GM21515 (cell line): Measurements from ENCODE around the gene PLD4.
"Not testable (repeated sequence)": the region's sequence is repeated elsewhere in the genome, so short reads cannot be mapped to it uniquely, and the experiment has no call there.

Source experiments
- ATAC-seq: cut with Tn5 transposase; IDR thresholded peaks from one replicate; pipeline ENCODE4 v1.9.1; 2021; ENCODE audit not compliant: unreplicated experiment

PLD4 gene

DNA sequence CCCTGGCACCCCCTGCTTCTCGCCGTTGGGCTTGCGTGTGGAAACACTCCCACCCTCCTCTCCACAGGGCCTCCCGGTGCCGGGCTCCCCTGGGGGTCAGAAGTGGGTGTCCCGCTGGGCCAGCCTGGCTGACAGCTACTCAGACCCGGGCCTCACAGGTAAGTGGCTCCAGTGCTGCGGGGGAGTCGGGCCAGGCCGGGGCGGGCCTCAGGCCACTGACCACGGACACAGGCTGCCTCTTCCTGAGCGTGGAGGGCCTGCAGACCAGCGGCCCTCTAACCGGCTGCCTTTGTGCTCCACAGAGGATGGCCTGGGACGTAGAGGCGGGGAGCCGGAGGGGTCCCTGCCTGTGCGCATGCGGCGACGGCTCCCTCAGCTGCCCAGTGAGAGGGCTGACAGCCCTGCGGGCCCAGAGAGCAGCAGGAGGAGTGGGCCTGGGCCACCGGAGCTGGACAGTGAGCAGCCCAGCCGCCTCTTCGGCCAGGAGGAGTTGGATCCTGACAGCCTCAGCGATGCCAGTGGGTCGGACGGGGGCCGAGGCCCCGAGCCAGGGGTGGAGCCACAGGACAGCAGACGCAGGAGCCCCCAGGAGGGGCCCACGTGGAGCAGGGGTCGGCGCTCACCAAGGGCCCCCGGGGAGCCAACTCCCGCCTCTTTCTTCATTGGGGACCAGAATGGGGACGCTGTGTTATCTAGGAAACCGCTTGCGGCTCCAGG, 38.5 kb upstream of the PLD4 start:
- no peak for ATAC-seq

DNA sequence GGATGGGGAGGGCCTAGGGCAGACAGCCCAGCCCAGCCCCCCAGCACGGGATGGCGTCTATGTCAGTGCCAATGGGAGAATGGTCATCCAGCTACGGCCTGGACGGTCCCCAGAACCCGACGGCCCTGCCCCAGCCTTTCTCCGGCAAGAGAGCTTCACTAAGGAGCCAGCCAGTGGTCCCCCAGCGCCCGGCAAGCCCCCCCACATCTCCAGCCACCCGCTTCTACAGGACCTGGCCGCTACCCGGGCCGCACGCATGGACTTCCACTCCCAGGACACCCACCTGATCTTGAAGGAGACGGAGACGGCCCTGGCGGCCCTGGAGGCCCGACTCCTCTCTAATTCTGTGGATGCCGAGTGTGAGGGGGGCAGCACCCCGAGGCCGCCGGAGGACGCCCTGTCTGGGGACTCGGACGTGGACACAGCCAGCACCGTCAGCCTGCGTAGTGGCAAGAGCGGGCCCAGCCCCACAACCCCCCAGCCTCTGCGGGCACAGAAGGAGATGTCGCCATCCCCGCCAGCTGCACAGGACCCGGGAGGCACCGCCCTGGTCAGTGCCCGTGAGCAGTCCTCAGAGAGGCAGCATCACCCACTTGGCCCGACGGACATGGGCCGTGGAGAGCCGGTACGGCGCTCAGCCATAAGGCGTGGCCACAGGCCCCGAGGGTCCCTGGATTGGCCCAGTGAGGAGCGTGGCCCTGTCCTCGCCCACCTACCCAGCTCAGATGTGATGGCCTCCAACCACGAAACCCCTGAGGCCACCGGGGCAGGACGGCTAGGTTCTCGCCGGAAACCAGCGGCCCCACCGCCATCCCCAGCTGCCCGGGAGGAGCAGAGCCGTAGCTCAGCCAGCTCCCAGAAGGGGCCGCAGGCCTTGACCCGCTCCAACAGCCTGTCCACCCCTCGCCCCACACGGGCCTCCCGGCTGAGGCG, 37.7 kb upstream of the PLD4 start:
- no peak for ATAC-seq

DNA sequence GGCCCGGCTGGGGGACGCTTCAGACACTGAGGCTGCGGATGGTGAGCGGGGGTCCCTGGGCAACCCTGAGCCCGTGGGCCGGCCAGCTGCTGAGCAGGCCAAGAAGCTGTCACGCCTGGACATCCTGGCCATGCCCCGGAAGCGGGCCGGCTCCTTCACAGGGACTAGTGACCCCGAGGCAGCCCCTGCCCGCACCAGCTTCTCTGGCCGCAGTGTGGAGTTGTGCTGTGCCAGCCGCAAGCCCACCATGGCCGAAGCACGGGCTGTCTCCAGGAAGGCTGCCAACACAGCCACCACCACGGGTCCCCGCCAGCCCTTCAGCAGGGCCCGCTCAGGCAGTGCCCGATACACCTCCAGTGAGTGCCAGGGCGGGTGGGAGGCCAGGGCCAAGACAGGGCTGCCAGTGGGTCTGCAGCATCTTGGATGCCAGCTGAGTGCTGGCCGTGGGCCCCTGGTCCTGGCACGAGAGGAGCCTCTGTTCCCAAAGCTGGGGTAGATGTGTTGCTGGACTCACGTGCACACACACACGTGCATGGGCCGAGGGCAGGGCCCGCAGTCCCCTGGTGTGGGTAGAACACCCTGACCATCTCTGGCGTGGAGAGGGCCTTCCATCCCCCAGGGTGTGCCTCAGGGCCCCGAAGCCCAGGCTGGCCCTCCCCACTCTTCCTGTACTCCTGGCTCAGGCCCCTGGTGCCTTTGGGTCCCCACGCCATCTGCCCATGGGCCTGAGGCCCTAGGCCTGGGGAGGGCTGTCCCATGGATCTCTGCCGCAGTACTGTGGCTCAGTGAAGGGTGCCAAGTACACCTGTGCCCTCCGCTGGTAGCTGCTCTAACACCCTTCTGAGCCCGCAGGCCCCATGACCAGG, 36.8 kb upstream of the PLD4 start:
- no peak for ATAC-seq

DNA sequence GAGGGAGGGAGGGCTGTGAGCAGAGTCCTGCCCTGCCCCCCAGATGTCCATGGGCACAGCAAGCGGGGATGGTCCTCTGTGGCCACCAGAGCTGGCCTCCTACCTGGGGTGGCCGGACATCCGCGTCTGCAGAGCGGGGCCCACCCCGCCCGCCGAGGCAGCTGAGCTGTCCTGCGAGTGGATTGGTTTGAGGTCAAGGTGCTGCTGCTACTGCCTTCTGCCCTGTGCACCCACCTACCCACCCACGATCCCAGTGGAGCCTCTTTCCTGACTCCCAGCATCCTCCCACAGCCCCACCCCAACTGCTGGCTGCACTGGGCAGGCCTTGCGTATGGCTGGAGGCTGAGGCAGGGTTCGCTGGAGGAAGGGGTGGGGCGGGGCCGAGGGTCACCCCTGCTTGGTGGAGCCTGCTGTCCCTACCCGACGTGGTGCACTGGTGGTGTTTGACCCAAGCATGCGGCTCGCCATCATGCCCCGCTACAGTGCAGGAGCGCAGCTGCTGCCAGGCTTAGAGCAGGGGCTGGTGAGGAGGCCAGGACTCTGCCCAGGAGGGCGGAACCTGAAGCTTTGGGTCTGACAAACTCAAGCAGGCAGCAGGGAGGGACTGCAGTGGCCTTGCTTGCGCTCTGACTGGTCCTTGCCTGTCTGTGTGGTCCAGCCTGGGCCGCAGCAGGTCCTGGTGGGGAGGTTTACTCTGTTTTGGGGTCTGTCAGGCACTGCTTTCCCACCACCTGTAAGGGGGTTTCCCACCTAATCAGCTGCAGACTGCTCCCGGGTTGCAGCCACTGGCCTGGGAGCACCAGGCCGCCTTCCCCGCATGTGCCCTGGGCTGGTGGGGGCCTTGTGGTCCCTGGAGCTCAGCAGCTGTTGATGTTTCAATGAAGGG, 35.9 kb upstream of the PLD4 start:
- ATAC-seq: no peak

GRCh38 chr14:104889375-104889757, 35.3 kb upstream of the PLD4 start:
- ATAC-seq: no peak

- ATAC-seq: not testable (repeated sequence)
These were observed 34.4 kb upstream of the PLD4 start for GRCh38 chr14:104890292-104890691.

DNA sequence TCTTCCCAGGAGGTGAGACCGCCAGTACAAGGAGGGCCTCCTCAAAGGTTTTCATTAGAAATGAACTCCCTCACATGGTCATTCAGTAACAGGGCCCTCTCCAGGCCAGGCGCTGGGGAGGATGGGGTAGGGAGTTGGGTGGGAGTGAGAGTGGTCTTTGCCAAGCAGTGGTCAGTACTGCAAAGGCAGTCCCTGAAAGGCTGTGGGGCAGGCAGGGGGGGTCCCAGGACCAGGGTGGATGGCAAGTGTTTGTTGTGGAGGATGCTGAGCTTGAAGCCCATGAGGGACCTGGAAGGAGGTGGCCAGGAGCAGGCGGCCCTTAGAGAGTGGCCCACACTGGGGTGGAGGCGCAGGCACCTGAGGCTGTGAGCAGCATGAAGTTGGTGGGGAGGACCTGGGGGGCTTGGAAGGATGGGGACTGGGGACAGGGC, 33.5 kb upstream of the PLD4 start:
- no peak for ATAC-seq

- no peak for ATAC-seq
These were observed 32.8 kb upstream of the PLD4 start for GRCh38 chr14:104891664-104892530.

DNA sequence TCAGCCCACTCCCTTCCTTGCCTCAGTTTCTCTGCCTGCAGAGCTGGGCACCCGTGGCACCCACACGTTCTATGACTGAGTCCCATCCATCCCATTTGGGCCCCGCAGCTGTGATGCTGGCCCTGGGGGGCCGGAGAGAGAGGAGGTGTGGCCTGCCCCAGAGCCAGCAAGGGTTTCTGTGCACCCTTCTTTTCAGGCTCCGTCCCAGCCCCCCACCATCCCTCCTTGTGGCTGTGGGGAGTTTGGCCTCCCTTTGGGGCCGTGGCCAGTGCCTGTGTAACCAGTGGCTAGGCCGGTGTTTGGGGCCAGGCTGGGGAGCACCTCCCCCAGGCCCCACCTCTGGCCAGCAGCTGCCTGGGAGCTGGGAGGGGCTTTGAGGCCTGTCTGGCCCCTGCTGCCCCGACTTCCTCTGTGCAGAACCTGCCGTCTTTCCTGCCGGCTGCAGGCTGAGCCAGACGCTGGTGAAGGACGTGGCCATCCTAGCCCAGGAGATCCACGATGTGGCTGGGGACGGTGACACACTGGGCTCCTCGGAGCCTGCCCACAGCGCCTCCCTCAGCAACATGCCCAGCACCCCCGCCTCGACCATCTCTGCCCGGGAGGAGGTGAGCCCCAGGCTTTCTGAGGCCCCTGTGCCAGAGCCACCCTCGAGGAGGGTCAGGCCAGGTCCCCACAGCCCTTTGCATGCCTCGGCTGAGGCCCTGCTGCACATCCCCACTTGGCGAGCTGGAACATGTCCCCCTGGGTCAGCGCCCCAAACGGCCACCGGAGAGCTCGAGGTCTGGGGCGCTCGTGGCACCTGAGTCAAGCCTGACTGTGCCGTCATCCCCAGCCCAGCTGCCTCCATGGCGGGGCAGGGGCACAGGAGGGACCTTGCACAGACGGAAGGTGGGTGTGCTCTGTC, 31.9 kb upstream of the PLD4 start:
- ATAC-seq: no peak

DNA sequence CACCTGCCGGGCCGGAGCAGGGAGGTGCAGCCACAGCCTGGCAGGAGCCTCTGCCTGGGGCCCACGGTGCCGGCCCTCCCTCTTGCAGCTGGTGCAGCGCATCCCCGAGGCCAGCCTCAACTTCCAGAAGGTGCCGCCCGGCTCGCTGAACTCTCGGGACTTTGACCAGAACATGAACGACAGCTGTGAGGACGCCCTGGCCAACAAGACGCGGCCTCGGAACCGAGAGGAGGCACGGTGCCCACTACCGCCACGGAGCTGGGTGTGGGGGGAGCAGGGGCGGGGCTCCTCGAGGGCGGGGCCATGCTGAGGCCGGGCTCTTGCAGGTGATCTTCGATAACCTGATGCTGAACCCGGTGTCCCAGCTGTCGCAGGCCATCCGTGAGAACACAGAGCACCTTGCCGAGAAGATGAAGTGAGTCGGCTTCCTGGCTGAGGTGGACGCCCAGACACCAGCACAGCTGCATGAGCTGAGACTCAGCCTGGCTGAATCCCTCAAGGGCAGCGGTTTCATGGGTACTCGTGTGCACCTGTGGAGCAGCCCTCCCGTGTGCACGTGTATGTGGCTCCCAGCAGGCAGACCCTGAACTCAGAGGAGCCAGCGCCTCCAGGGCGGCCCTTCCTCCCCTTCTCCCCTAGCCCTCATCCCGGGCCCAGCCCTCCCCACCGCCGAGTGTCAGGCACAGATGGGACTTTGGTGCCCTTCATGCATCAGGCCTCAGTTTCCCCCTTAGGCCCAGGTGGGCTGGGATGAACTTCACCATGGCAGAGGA, 31.1 kb upstream of the PLD4 start:
- ATAC-seq: no peak

- ATAC-seq: no peak
These were observed 30.1 kb upstream of the PLD4 start for GRCh38 chr14:104894331-104895206.

DNA sequence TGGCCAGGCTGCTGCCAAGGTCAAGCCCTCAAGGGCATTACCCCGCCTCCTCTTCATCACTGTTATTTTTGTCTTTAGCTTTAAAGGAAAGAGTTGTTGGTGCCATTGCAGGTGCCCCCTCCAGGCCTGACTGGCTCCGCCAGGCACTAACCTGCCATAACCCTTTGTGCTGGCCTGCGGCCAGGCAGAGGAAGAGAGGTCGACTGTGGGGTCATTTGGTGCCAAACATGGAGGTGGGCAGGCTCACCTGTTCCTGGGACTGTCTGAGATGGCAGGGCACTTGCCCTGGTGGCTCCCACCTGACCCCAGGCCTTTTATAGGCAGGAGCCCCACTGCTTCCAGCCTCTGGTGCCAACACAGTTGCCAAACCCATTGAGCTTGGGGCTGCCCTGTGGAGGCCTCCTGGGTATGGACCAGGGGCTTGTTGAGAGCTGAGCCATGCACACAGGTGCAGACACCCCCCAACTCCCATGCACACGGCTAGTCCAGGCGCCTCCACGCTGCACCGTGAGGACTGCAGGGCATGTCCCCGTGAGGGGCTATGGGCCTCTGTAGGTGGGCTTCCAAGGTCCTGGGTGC, 29.4 kb upstream of the PLD4 start:
- no peak for ATAC-seq

DNA sequence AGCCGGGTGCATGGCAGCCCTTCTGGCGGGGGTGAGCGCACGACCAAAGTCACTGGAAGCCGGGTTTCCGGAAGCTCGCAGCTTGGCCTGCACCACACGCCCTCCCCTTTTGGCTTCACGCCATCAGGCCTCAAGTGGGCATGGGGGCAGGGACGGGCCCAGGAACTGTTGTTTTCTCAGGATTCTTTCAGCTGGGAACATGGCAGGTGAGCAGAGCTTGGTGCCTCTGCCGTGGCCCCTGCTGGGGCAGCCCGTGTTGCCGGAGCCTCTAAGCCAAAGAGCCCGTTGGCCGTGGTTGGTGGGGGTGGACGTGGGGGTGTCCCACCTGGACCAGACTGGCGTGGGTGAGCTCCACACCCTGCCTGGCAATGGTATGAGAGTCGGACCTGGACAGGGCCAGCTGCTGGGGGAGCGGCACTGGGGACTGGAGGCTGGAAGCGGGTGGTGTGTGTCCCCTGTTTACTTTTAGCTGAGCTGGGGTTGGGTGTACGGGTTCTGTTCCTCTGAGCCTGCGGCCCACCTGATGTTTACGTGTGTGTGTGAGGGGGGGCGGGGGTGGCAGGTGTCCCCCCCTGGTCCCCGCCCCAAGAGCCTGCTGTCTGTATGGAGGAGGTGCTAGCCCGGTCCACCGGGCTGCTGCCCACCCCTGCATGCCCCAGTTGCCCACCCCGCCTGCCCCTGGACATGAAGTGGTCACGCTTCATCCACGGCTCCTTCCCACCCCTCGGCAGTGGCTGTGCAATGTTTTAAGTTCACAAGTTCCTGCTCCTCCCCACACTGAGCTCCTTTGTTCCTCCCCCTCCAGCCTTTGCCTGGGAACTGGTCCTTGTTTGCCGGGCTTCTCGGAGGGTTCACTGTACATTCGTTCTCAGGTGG, 28.7 kb upstream of the PLD4 start:
- no peak for ATAC-seq

DNA sequence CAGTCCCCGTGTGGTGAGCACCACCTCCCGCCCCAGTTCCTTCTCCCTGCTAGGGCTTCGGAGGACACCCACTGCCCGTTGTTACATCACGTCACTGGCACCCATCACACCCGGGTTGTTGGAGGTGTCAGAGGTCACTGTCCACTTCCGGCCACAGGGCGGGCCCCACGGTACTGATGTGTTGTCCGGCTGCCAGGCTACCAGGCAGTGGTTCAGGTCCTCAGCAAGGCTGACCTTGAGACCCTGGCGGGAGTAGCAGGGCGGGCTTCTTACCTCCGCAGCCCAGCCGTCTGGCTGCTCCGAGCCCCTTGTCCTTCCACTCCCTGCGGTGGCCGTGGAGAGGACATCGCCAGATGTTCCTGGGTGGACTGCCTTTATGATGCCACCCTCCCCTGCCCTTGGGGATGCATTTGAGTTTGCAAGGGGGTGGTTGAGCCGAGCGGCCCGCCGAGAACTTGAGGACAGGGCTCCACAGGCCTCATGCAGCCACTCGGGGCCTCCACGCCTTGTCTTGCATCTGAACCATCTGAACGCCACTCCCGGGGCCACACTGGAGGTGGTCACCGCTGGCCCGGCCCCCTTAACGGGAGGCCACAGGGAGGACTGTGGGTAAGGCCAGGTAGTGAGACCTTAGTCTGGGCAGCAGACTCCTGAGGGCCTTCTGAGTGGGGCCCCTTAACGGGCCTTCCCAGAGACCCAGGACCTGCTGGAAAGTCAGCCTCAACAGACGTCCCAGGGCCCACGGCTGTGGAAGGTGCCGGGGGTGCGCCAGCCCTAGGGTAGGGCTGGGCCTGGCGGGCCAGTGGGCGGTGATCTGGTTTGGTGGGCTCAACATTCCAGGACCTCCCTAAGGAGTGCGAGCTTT, 27.1 kb upstream of the PLD4 start:
- no peak for ATAC-seq
